Stimulated activated CD8-positive, alpha-beta memory T cell treated with anti-CD3 and anti-CD28 coated beads, Interleukin-2, amount 100 ng/mL, for 48 hours (primary cell): ENCODE measurements around the gene PIK3C3.
"Not testable (repeated sequence)": the region's sequence is repeated elsewhere in the genome, so short reads cannot be mapped to it uniquely, and the experiment has no call there.

ENCODE experiments used
- DNase-seq, 2 donors: peaks; one replicate each; pipeline ENCODE4 v3.0.0-alpha.2; 2020; ENCODE audit warnings: low read depth in 2 of 2

PIK3C3 gene

GRCh38 chr18:42072407-42072806, 117.4 kb downstream of the PIK3C3 start:
- DNase-seq: peak in 1 of 2 donors; percentile 2

GRCh38 chr18:42074704-42075103, 119.7 kb downstream of the PIK3C3 start:
- no peak for DNase-seq

- DNase-seq: no peak
Measured at GRCh38 chr18:42078711-42079110, 123.7 kb downstream of the PIK3C3 start.

GRCh38 chr18:42080340-42080739, 125.3 kb downstream of the PIK3C3 start:
- no peak for DNase-seq

- DNase-seq: no peak
Measured at GRCh38 chr18:42082415-42083234, 127.6 kb downstream of the PIK3C3 start.

GRCh38 chr18:42086288-42086687, 131.3 kb downstream of the PIK3C3 start:
- no peak for DNase-seq

- no peak for DNase-seq
Measured at GRCh38 chr18:42087235-42087634, 132.2 kb downstream of the PIK3C3 start.

- DNase-seq: no peak
Measured at GRCh38 chr18:42087876-42088275, 132.8 kb downstream of the PIK3C3 start.

GRCh38 chr18:42092848-42093247, 137.8 kb downstream of the PIK3C3 start:
- DNase-seq: no peak

- no peak for DNase-seq
Measured at GRCh38 chr18:42094875-42095274, 139.8 kb downstream of the PIK3C3 start.

- no peak for DNase-seq
Measured at GRCh38 chr18:42095732-42096377, 140.8 kb downstream of the PIK3C3 start.

- DNase-seq: no peak
Measured at GRCh38 chr18:42100248-42100647, 145.2 kb downstream of the PIK3C3 start.

- DNase-seq: no peak
Measured at GRCh38 chr18:42100911-42101310, 145.9 kb downstream of the PIK3C3 start.

- DNase-seq: no peak
Measured at GRCh38 chr18:42105394-42105793, 150.4 kb downstream of the PIK3C3 start.

GRCh38 chr18:42106784-42107183, 151.8 kb downstream of the PIK3C3 start:
- DNase-seq: no peak

- no peak for DNase-seq
Measured at GRCh38 chr18:42107287-42107686, 152.3 kb downstream of the PIK3C3 start.

- DNase-seq: no peak
Measured at GRCh38 chr18:42107691-42108450, 152.8 kb downstream of the PIK3C3 start.

- DNase-seq: not testable (repeated sequence)
Measured at GRCh38 chr18:42112147-42112546, 157.1 kb downstream of the PIK3C3 start.

- no peak for DNase-seq
Measured at GRCh38 chr18:42112657-42113420, 157.8 kb downstream of the PIK3C3 start.

- DNase-seq: no peak
Measured at GRCh38 chr18:42113529-42114191, 158.6 kb downstream of the PIK3C3 start.

GRCh38 chr18:42114310-42114943, 159.4 kb downstream of the PIK3C3 start:
- DNase-seq: peak; percentile 16 to 20
